Trophoblast cell (in vitro differentiated cells and primary cell): Measurements from ENCODE around the gene HAND2.

Source experiments
- DNase-seq, 2 donors: peaks; one replicate each; pipeline ENCODE4 v3.0.0-alpha.2; 2016
- H2AFZ ChIP-seq: 2 replicates; pipeline ENCODE4 v1.6.1; 2013; ENCODE audit warnings: low read length, moderate library complexity, mild to moderate bottlenecking; ENCODE audit not compliant: insufficient read depth, poor library complexity
- H2AK5ac ChIP-seq: 2 replicates; pipeline ENCODE4 v1.6.1; 2013; ENCODE audit warnings: mild to moderate bottlenecking, low read length
- H2BK120ac ChIP-seq: 2 replicates; pipeline ENCODE4 v1.6.1; 2013; ENCODE audit warnings: low read length, mild to moderate bottlenecking, moderate library complexity; ENCODE audit not compliant: insufficient read depth, poor library complexity
- H2BK12ac ChIP-seq: 2 replicates; pipeline ENCODE4 v1.6.1; 2013; ENCODE audit warnings: mild to moderate bottlenecking, low read length, moderate library complexity
- H2BK5ac ChIP-seq: 2 replicates; pipeline ENCODE4 v1.6.1; 2013; ENCODE audit warnings: low read length, low read depth, moderate library complexity, mild to moderate bottlenecking; ENCODE audit not compliant: poor library complexity
- H3K14ac ChIP-seq: 2 replicates; pipeline ENCODE4 v1.6.1; 2013; ENCODE audit warnings: mild to moderate bottlenecking, low read length
- H3K18ac ChIP-seq: 2 replicates; pipeline ENCODE4 v1.6.1; 2013; ENCODE audit warnings: mild to moderate bottlenecking, low read length
- H3K23ac ChIP-seq: 2 replicates; pipeline ENCODE4 v1.6.1; 2013; ENCODE audit warnings: low read length
- H3K27ac ChIP-seq: 2 replicates; pipeline ENCODE4 v1.5.1; 2013; ENCODE audit warnings: low read depth, mild to moderate bottlenecking, inconsistent platforms, low read length, moderate library complexity
- H3K27me3 ChIP-seq: 2 replicates; pipeline ENCODE4 v1.6.1; 2013; ENCODE audit warnings: inconsistent platforms, mild to moderate bottlenecking, low read length, moderate library complexity; ENCODE audit not compliant: insufficient read depth
- H3K36me3 ChIP-seq, 2 experiments: 1 replicate in 1 of 2; 2 replicates in 1 of 2; pipeline ENCODE4 v1.6.1; 2013; ENCODE audit warnings: low read length in 2 of 2, mild to moderate bottlenecking in 2 of 2, moderate library complexity in 1 of 2; ENCODE audit not compliant: insufficient read depth in 2 of 2, control insufficient read depth in 1 of 2
- H3K4ac ChIP-seq: 2 replicates; pipeline ENCODE4 v1.6.1; 2013; ENCODE audit warnings: low read depth, mild to moderate bottlenecking, low read length, moderate library complexity
- H3K4me1 ChIP-seq, 2 experiments: 1 replicate in 1 of 2; 2 replicates in 1 of 2; pipeline ENCODE4 v1.6.1; 2013; ENCODE audit warnings: low read length in 2 of 2, mild to moderate bottlenecking in 2 of 2, moderate library complexity in 1 of 2; ENCODE audit not compliant: insufficient read depth in 2 of 2, control insufficient read depth in 1 of 2
- H3K4me2 ChIP-seq: 2 replicates; pipeline ENCODE4 v1.6.1; 2013; ENCODE audit warnings: inconsistent platforms, mild to moderate bottlenecking, low read length, moderate library complexity
- H3K4me3 ChIP-seq: 2 replicates; pipeline ENCODE4 v1.5.1; 2013; ENCODE audit warnings: mild to moderate bottlenecking, low read depth, low read length, inconsistent platforms
- H3K79me1 ChIP-seq: one replicate; pipeline ENCODE4 v1.6.1; 2013; ENCODE audit warnings: low read length
- H3K79me2 ChIP-seq: 2 replicates; pipeline ENCODE4 v1.6.1; 2013; ENCODE audit warnings: low read length, mild to moderate bottlenecking; ENCODE audit not compliant: control insufficient read depth, insufficient read depth, poor library complexity
- H3K9ac ChIP-seq: 2 replicates; pipeline ENCODE4 v1.6.1; 2013; ENCODE audit warnings: mild to moderate bottlenecking, low read length
- H3K9me3 ChIP-seq: 2 replicates; pipeline ENCODE4 v1.6.1; 2013; ENCODE audit warnings: low read depth, mild to moderate bottlenecking, control low read depth, inconsistent platforms, low read length; ENCODE audit not compliant: insufficient read depth
- H4K12ac ChIP-seq: 2 replicates; pipeline ENCODE4 v1.6.1; 2013; ENCODE audit warnings: low read depth, mild to moderate bottlenecking, low read length, moderate library complexity
- H4K8ac ChIP-seq: 2 replicates; pipeline ENCODE4 v1.6.1; 2013; ENCODE audit warnings: low read depth, mild to moderate bottlenecking, low read length, moderate library complexity
- H4K91ac ChIP-seq: one replicate; pipeline ENCODE4 v1.6.1; 2013; ENCODE audit warnings: low read depth, mild to moderate bottlenecking, low read length, moderate library complexity
- WGBS: extraction: QIAGEN DNeasy Blood & Tissue Kit; methylation state at CpG from one replicate; pipeline ENCODE4 v1.1.7; 2013; ENCODE audit warnings: missing lambda C conversion rate; ENCODE audit not compliant: insufficient read length, insufficient coverage; ENCODE audit errors: extremely low coverage; 5-methylcytosine and 5-hydroxymethylcytosine counted together

HAND2 gene

DNA sequence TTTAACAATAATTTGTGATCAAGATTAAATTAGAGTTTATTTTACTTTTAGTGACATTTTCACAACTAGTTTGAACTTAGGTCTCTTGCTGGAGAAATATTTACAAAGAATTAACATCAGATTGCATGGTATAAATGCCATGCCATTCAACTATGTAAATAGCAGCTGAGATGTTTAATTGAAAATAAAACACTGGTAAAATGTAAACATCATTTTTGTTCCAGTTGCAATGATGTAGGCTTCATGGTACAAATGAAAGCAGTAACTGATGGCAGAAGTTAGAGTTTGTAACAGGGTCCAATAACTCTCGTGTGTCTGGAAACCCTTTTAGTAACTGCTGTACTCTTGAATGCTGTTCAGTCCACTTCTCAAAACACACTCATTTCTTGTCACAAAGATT is 43.7 kb upstream of the HAND2 start:
- Histone ChIP-seq H2BK5ac (no peak overlapping the region), H2AK5ac (no peak overlapping the region), H3K23ac (no peak overlapping the region), H3K9me3 (no peaks in the 10 kb centered on the region), H3K4ac (no peak overlapping the region), H3K79me2 (no peaks in the 10 kb centered on the region), H3K14ac (no peak overlapping the region), H2BK12ac (no peak overlapping the region), H3K4me3 (no peak overlapping the region), H3K4me2 (no peak overlapping the region), H4K8ac (no peak overlapping the region), H2AFZ (no peak overlapping the region), H4K12ac (no peak overlapping the region), H3K27ac (no peak overlapping the region), H4K91ac (no peak overlapping the region), H3K4me1 (no peaks in the 10 kb centered on the region), H3K79me1 (no peaks in the 10 kb centered on the region), H3K18ac (no peak overlapping the region), H2BK120ac (no peak overlapping the region), H3K9ac (no peak overlapping the region), H3K36me3 (no peaks in the 10 kb centered on the region), H3K27me3 (no peaks in the 10 kb centered on the region)
- WGBS = no CpG with 5 or more reads among the region's 1 CpG
- no peak for DNase-seq

DNA sequence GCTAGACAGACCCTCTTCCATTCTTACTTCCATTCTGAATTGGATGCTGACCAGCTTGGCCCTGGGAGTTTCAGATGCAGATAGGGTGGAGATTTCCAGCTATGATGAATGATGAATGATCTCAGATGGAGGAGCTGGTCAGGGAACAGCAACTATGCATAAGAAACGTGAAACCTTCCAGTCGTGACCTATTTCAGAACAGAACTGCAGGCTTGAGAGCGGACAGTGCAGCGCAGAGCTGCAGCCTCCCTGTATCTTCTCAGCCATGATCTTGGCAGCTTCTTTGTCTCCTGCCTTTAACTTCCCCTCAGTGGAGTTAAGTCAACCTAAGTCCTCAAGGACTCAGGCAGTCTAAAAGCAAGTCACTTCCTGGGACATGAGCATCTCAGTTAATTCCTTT is 43.3 kb upstream of the HAND2 start:
- H3K4me3 ChIP-seq = no peak overlapping the region
- no peak overlapping the region for H3K4ac ChIP-seq
- no peak overlapping the region for H3K23ac ChIP-seq
- no peak overlapping the region for H3K27ac ChIP-seq
- H2BK120ac ChIP-seq = no peak overlapping the region
- H3K18ac ChIP-seq = no peak overlapping the region
- H3K79me1 ChIP-seq = no peaks in the 10 kb centered on the region
- H4K8ac ChIP-seq = no peak overlapping the region
- no peak overlapping the region for H3K9ac ChIP-seq
- DNase-seq = no peak
- H3K9me3 ChIP-seq = no peaks in the 10 kb centered on the region
- no peak overlapping the region for H2BK5ac ChIP-seq
- WGBS = no CpG with 5 or more reads among the region's 4 CpGs
- no peaks in the 10 kb centered on the region for H3K27me3 ChIP-seq
- H4K91ac ChIP-seq = no peak overlapping the region
- H3K36me3 ChIP-seq = no peaks in the 10 kb centered on the region
- H2AK5ac ChIP-seq = no peak overlapping the region
- no peak overlapping the region for H3K4me2 ChIP-seq
- H3K4me1 ChIP-seq = no peaks in the 10 kb centered on the region
- H3K14ac ChIP-seq = no peak overlapping the region
- H3K79me2 ChIP-seq = no peaks in the 10 kb centered on the region
- no peak overlapping the region for H2AFZ ChIP-seq
- no peak overlapping the region for H4K12ac ChIP-seq
- H2BK12ac ChIP-seq = no peak overlapping the region

DNA sequence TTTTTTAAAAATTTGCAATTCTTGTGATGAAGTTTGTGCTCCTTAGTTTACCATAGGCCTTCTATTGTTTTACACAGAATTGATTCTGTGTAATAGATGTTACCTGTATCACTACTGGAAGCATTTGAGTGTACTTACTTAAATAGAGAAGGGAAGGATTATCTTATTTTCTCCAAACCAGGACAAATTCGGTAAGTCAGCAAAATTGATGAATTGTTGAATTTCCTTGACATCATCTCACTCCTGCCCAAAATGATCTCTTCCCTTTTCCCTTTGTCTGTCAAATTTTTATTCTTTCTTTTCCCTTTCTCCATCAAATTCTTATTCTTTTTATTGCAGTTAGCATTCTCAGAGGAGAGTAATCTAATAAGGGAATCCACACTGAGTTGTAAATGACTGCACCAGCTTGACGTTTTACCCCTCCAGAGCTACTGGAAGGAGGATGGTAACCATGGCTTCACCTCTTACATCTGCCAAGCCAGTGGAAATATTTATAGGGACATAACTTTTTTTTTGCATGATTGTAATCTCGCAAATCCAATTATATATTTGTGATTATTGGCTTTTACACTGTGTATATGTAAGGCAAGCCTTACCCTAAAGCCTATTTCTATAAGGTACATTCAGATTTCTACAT is 42.6 kb upstream of the HAND2 start:
- Histone ChIP-seq H2BK12ac (no peak overlapping the region), H4K91ac (no peak overlapping the region), H3K79me2 (no peaks in the 10 kb centered on the region), H3K27me3 (no peaks in the 10 kb centered on the region), H3K4me1 (no peaks in the 10 kb centered on the region), H3K79me1 (no peaks in the 10 kb centered on the region), H3K9ac (no peak overlapping the region), H3K4me3 (no peak overlapping the region), H3K36me3 (no peaks in the 10 kb centered on the region), H3K27ac (no peak overlapping the region), H2BK5ac (no peak overlapping the region), H3K18ac (no peak overlapping the region), H2BK120ac (no peak overlapping the region), H3K14ac (no peak overlapping the region), H3K4ac (no peak overlapping the region), H3K23ac (no peak overlapping the region), H3K4me2 (no peak overlapping the region), H2AFZ (no peak overlapping the region), H3K9me3 (no peaks in the 10 kb centered on the region), H2AK5ac (no peak overlapping the region), H4K8ac (no peak overlapping the region), H4K12ac (no peak overlapping the region)
- no peak for DNase-seq
- WGBS = no CpG with 5 or more reads among the region's 3 CpGs

DNA sequence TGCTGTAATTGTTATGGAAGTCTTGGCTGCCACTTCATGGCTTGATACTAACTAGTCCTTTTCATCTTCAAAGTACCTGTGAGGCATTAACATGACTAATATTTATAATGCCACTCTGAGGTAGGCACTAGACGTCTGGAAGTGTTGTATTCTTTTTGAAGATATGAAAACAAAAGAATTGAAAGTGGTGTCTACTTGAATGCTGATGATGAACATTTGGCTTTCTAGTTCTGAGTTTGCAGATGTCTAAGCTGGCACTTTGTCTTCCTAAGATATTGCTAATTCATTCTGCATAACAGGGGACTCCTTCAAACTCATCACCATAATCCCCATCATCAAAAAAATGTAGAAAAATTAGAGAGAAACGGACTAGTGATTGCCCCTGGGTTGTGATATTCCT is 41.6 kb upstream of the HAND2 start:
- Histone ChIP-seq H2AFZ (no peak overlapping the region), H3K4me1 (no peaks in the 10 kb centered on the region), H2AK5ac (no peak overlapping the region), H3K14ac (no peak overlapping the region), H4K12ac (no peak overlapping the region), H2BK120ac (no peak overlapping the region), H3K9me3 (no peaks in the 10 kb centered on the region), H3K23ac (no peak overlapping the region), H3K4ac (no peak overlapping the region), H3K27me3 (no peaks in the 10 kb centered on the region), H3K4me3 (no peak overlapping the region), H2BK12ac (no peak overlapping the region), H4K91ac (no peak overlapping the region), H4K8ac (no peak overlapping the region), H3K9ac (no peak overlapping the region), H2BK5ac (no peak overlapping the region), H3K36me3 (no peaks in the 10 kb centered on the region), H3K4me2 (no peak overlapping the region), H3K18ac (no peak overlapping the region), H3K79me2 (no peaks in the 10 kb centered on the region), H3K79me1 (no peaks in the 10 kb centered on the region), H3K27ac (no peak overlapping the region)
- whole genome bisulfite sequencing = no CpG with 5 or more reads among the region's 2 CpGs
- no peak for DNase-seq
